Stimulated activated CD4-positive, alpha-beta T cell treated with anti-CD3 and anti-CD28 coated beads, Interleukin-1b, Interleukin-23, amount 100 ng/mL, for 48 hours (primary cell): Measurements from ENCODE around the gene PHF19.
A peak's percentile ranks its signal among the peaks of the same experiment; 100 is the strongest.

ENCODE experiments used
- DNase-seq: peaks from one replicate; pipeline ENCODE4 v3.0.0-alpha.2; 2020

The PHF19 gene

GRCh38 chr9:120876842-120877240 lies at the start of gene PHF19:
Gene PHF19 (minus strand): TSS chr9:120877188. CDS start chr9:120874741, 2,447 bp downstream.
- DNase-seq: peak; percentile 59

- no peak for DNase-seq
Measured at GRCh38 chr9:120926397-120926928, 49.5 kb upstream of the PHF19 start, which contains the start of gene TRAF1. Gene TRAF1 (minus strand): TSS chr9:120926796. CDS start chr9:120926075, 721 bp downstream.

- peak; percentile 92 for DNase-seq
Measured at GRCh38 chr9:120925535-120926396, 48.8 kb upstream of the PHF19 start.

- DNase-seq: no peak
Measured at GRCh38 chr9:120924698-120925534, 47.9 kb upstream of the PHF19 start.

GRCh38 chr9:120923620-120924328 lies 46.8 kb upstream of the PHF19 start:
- no peak for DNase-seq

- no peak for DNase-seq
Measured at GRCh38 chr9:120922404-120923195, 45.6 kb upstream of the PHF19 start.

- DNase-seq: no peak
Measured at GRCh38 chr9:120921661-120922181, 44.7 kb upstream of the PHF19 start.

GRCh38 chr9:120920806-120921178 lies 43.8 kb upstream of the PHF19 start:
- no peak for DNase-seq

- no peak for DNase-seq
Measured at GRCh38 chr9:120919843-120920805, 43.1 kb upstream of the PHF19 start.

GRCh38 chr9:120918931-120919842 lies 42.2 kb upstream of the PHF19 start:
- no peak for DNase-seq

- DNase-seq: no peak
Measured at GRCh38 chr9:120917929-120918762, 41.2 kb upstream of the PHF19 start.

- DNase-seq: no peak
Measured at GRCh38 chr9:120916991-120917880, 40.2 kb upstream of the PHF19 start.

- no peak for DNase-seq
Measured at GRCh38 chr9:120916588-120916987, 39.6 kb upstream of the PHF19 start.

- peak; percentile 66 for DNase-seq
Measured at GRCh38 chr9:120915854-120916470, 39.0 kb upstream of the PHF19 start.

GRCh38 chr9:120914953-120915352 lies 38.0 kb upstream of the PHF19 start:
- DNase-seq: no peak

GRCh38 chr9:120914396-120914795 lies 37.4 kb upstream of the PHF19 start:
- DNase-seq: no peak
